ENCODE data around the gene CFAP221. TPM values are rescaled to one million over a fixed set of nuclear protein-coding genes. Genes with fewer than 3 reads are reported as not detected.

CFAP221 gene
- total RNA-seq, 1 experiment from 2014 or later, result 0.20 TPM

DNA sequence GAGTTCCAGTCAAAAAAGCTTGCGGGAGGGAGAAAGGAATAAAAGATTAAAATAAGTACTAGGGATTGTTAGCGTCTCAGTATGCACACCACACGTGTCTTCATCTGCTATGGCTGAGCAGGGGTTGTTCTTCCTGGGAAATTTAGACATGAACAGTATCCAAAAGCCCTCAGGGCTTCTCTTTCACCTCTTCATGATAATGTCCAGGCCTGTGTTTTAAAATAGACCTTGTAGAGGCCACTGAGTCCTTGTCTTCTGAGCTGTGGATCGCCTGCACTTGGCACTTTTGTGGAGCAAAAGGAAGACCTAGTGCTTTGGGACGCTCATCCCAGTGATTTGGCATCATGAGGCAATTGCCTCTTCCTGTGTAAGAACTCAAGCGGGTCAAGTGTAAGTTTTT lies 52.4 kb downstream of the CFAP221 start:
- H3K4me1 Mint-ChIP-seq, result peaks cover 6 to 15% of the 10 kb centered on the region in 2 experiments
- no peak overlapping the region for H3K27ac ChIP-seq (ENCODE audit: insufficient read length, low read depth, low read length)
- H2BK120ac ChIP-seq (ENCODE audit: low read depth, low read length, poor library complexity, severe bottlenecking), result no peak overlapping the region

More for the DNA sequence above, 52.4 kb downstream of the CFAP221 start:
- no peak overlapping the region for H4K91ac ChIP-seq (ENCODE audit: insufficient read length, low read depth, low read length)
- no peak overlapping the region for H3T11ph ChIP-seq (ENCODE audit: low read length)
- H3K23ac ChIP-seq (ENCODE audit: insufficient read length, low read depth, low read length), result no peak overlapping the region
- TF ChIP-seq, protein P1, sequence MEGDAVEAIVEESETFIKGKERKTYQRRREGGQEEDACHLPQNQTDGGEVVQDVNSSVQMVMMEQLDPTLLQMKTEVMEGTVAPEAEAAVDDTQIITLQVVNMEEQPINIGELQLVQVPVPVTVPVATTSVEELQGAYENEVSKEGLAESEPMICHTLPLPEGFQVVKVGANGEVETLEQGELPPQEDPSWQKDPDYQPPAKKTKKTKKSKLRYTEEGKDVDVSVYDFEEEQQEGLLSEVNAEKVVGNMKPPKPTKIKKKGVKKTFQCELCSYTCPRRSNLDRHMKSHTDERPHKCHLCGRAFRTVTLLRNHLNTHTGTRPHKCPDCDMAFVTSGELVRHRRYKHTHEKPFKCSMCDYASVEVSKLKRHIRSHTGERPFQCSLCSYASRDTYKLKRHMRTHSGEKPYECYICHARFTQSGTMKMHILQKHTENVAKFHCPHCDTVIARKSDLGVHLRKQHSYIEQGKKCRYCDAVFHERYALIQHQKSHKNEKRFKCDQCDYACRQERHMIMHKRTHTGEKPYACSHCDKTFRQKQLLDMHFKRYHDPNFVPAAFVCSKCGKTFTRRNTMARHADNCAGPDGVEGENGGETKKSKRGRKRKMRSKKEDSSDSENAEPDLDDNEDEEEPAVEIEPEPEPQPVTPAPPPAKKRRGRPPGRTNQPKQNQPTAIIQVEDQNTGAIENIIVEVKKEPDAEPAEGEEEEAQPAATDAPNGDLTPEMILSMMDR (conservative IDR thresholded peaks at IDR 0.05), result no peak
- no peak overlapping the region for H3K9ac ChIP-seq (ENCODE audit: extremely low read depth, insufficient read length, low read length)
- H3K27me3 ChIP-seq (ENCODE audit: insufficient read depth, low read length), result no peaks in the 10 kb centered on the region
- peaks cover 4% of the 10 kb centered on the region for H3K27me3 Mint-ChIP-seq (ENCODE audit: low read depth)
- no peaks in the 10 kb centered on the region for H3K79me2 ChIP-seq (ENCODE audit: insufficient read depth, low read length)
- H3K23me2 ChIP-seq (ENCODE audit: insufficient read length, low read depth, low read length, poor library complexity, severe bottlenecking), result no peaks in the 10 kb centered on the region
- whole genome bisulfite sequencing (ENCODE audit: extremely low coverage, insufficient read length, low lambda C conversion rate), result no CpG with 5 or more reads among the region's 6 CpGs
- no peak overlapping the region for H3K4me3 Mint-ChIP-seq
- no peaks in the 10 kb centered on the region for H3K79me1 ChIP-seq (ENCODE audit: insufficient read depth, low read depth, low read length, poor library complexity, severe bottlenecking)
- H2BK15ac ChIP-seq (ENCODE audit: low read depth, low read length), result no peak overlapping the region
- H3K14ac ChIP-seq (ENCODE audit: insufficient read depth, low read length), result no peak overlapping the region
- no peaks in the 10 kb centered on the region for H3K9me3 ChIP-seq (ENCODE audit: control insufficient read depth, low read depth, low read length)
- H3K4me2 ChIP-seq (ENCODE audit: insufficient read depth, insufficient read length, low read length), result no peak overlapping the region
- no peak overlapping the region for H3K56ac ChIP-seq (ENCODE audit: insufficient read length, low read depth, low read length)
- H2BK20ac ChIP-seq (ENCODE audit: low read depth, low read length, poor library complexity, severe bottlenecking), result no peak overlapping the region
- no peaks in the 10 kb centered on the region for H3K9me3 Mint-ChIP-seq
- H2AK5ac ChIP-seq (ENCODE audit: insufficient read length, low read length), result no peak overlapping the region
- DNase-seq, result no peak
- H3K4me1 ChIP-seq (ENCODE audit: insufficient read depth, low read length), result no peaks in the 10 kb centered on the region
- no peak overlapping the region; a peak in 1 of 7 replicates for H3K27ac Mint-ChIP-seq
- H4K8ac ChIP-seq (replicated peaks; ENCODE audit: insufficient read length, low read depth, low read length), result no peak overlapping the region
- no peak overlapping the region for H2AFZ ChIP-seq (ENCODE audit: low read length)
- H2BK5ac ChIP-seq (ENCODE audit: insufficient read length, low read length), result no peak overlapping the region
- no peak overlapping the region for H3K4ac ChIP-seq (ENCODE audit: low read depth, low read length)
- no peaks in the 10 kb centered on the region for H3K36me3 Mint-ChIP-seq (ENCODE audit: insufficient read depth in 1 of 3, low read depth in 3 of 3)
- H3K18ac ChIP-seq (ENCODE audit: insufficient read length, low read depth, low read length), result no peak overlapping the region
- no peaks in the 10 kb centered on the region for H4K20me1 ChIP-seq (ENCODE audit: control insufficient read depth, insufficient read depth, insufficient read length)
- no peak overlapping the region for H2BK12ac ChIP-seq (ENCODE audit: insufficient read length, low read depth, low read length)
- no peak overlapping the region for H4K5ac ChIP-seq (ENCODE audit: insufficient read length, low read depth, low read length)

All from H9 (cell line).